H9 (cell line): ENCODE results near the gene SH3BP1. TPM values are rescaled to one million over a fixed set of nuclear protein-coding genes. Genes with fewer than 3 reads are reported as not detected.

Source experiments
- DNase-seq: peaks from one replicate; pipeline ENCODE4 v3.0.0-alpha.2; 2017
- H2AFZ ChIP-seq: one replicate; pipeline ENCODE4 v1.6.1; 2013; ENCODE audit warnings: mild to moderate bottlenecking, low read length, control low read depth, moderate library complexity
- H2AK5ac ChIP-seq: 2 replicates; pipeline ENCODE4 v1.6.1; 2013; ENCODE audit warnings: low read length, control low read depth, mixed read lengths; ENCODE audit not compliant: insufficient read length
- H2BK120ac ChIP-seq: one replicate; pipeline ENCODE4 v1.6.1; 2013; ENCODE audit warnings: low read depth, mild to moderate bottlenecking, low read length, control low read depth, inconsistent platforms; ENCODE audit not compliant: poor library complexity, severe bottlenecking
- H2BK12ac ChIP-seq: 2 replicates; pipeline ENCODE4 v1.6.1; 2013; ENCODE audit warnings: low read length, control low read depth, mixed read lengths, low read depth; ENCODE audit not compliant: insufficient read length
- H2BK15ac ChIP-seq: 2 replicates; pipeline ENCODE4 v1.6.1; 2013; ENCODE audit warnings: low read depth, low read length, control low read depth
- H2BK20ac ChIP-seq: one replicate; pipeline ENCODE4 v1.6.1; 2013; ENCODE audit warnings: low read depth, mild to moderate bottlenecking, low read length, control low read depth, inconsistent platforms; ENCODE audit not compliant: poor library complexity, severe bottlenecking
- H2BK5ac ChIP-seq: 2 replicates; pipeline ENCODE4 v1.6.1; 2013; ENCODE audit warnings: low read length, control low read depth, mixed read lengths; ENCODE audit not compliant: insufficient read length
- H3K14ac ChIP-seq: 2 replicates; pipeline ENCODE4 v1.6.1; 2013; ENCODE audit warnings: low read length, control low read depth; ENCODE audit not compliant: insufficient read depth
- H3K18ac ChIP-seq: 2 replicates; pipeline ENCODE4 v1.6.1; 2013; ENCODE audit warnings: low read depth, mild to moderate bottlenecking, mixed read lengths, low read length, control low read depth; ENCODE audit not compliant: insufficient read length
- H3K23ac ChIP-seq: 2 replicates; pipeline ENCODE4 v1.6.1; 2013; ENCODE audit warnings: low read length, control low read depth, mixed read lengths, low read depth; ENCODE audit not compliant: insufficient read length
- H3K23me2 ChIP-seq: 2 replicates; pipeline ENCODE4 v1.6.1; 2013; ENCODE audit warnings: low read depth, mild to moderate bottlenecking, mixed read lengths, low read length, control low read depth; ENCODE audit not compliant: insufficient read length, poor library complexity, severe bottlenecking
- H3K27ac ChIP-seq: 2 replicates; pipeline ENCODE4 v1.5.1; 2013; ENCODE audit warnings: low read length, control low read depth, mixed read lengths, low read depth; ENCODE audit not compliant: insufficient read length
- H3K27me3 ChIP-seq: 2 replicates; pipeline ENCODE4 v1.6.1; 2013; ENCODE audit warnings: low read length, control low read depth, inconsistent platforms; ENCODE audit not compliant: insufficient read depth
- H3K4ac ChIP-seq: 2 replicates; pipeline ENCODE4 v1.6.1; 2013; ENCODE audit warnings: low read depth, mild to moderate bottlenecking, control low read depth, inconsistent platforms, low read length, moderate library complexity
- H3K4me1 ChIP-seq: 2 replicates; pipeline ENCODE4 v1.6.1; 2013; ENCODE audit warnings: low read length, control low read depth, inconsistent platforms; ENCODE audit not compliant: insufficient read depth
- H3K4me2 ChIP-seq: 2 replicates; pipeline ENCODE4 v1.6.1; 2013; ENCODE audit warnings: low read length, control low read depth, mixed read lengths; ENCODE audit not compliant: insufficient read length, insufficient read depth
- H3K56ac ChIP-seq: 2 replicates; pipeline ENCODE4 v1.6.1; 2013; ENCODE audit warnings: low read depth, mild to moderate bottlenecking, mixed read lengths, low read length, control low read depth; ENCODE audit not compliant: insufficient read length
- H3K79me1 ChIP-seq: 2 replicates; pipeline ENCODE4 v1.6.1; 2013; ENCODE audit warnings: low read depth, mild to moderate bottlenecking, moderate library complexity, low read length, control low read depth, inconsistent platforms; ENCODE audit not compliant: insufficient read depth, poor library complexity, severe bottlenecking
- H3K79me2 ChIP-seq: 2 replicates; pipeline ENCODE4 v1.6.1; 2013; ENCODE audit warnings: low read length, control low read depth, inconsistent platforms; ENCODE audit not compliant: insufficient read depth
- H3K9ac ChIP-seq: 2 replicates; pipeline ENCODE4 v1.6.1; 2013; ENCODE audit warnings: low read length, control low read depth, mixed read lengths; ENCODE audit not compliant: insufficient read length; ENCODE audit errors: extremely low read depth
- H3K9me3 ChIP-seq: one replicate; pipeline ENCODE4 v1.6.1; 2013; ENCODE audit warnings: low read depth, low read length, inconsistent platforms; ENCODE audit not compliant: control insufficient read depth
- H3T11ph ChIP-seq: one replicate; pipeline ENCODE4 v1.6.1; 2013; ENCODE audit warnings: mild to moderate bottlenecking, low read length, control low read depth, inconsistent platforms
- H4K20me1 ChIP-seq: one replicate; pipeline ENCODE4 v1.6.1; 2013; ENCODE audit not compliant: control insufficient read depth, insufficient read length, insufficient read depth
- H4K5ac ChIP-seq: 2 replicates; pipeline ENCODE4 v1.6.1; 2013; ENCODE audit warnings: low read depth, mild to moderate bottlenecking, mixed read lengths, low read length, control low read depth; ENCODE audit not compliant: insufficient read length
- H4K8ac ChIP-seq: replicated peaks from 2 replicates; pipeline ENCODE4 v1.6.1; 2013; ENCODE audit warnings: low read length, control low read depth, mixed read lengths, low read depth; ENCODE audit not compliant: insufficient read length
- H4K91ac ChIP-seq: 2 replicates; pipeline ENCODE4 v1.6.1; 2013; ENCODE audit warnings: low read depth, mild to moderate bottlenecking, moderate library complexity, mixed read lengths, low read length, control low read depth; ENCODE audit not compliant: insufficient read length
- H3K27ac Mint-ChIP-seq, 3 experiments: 2 replicates in 2 of 3; 3 replicates in 1 of 3; pipeline ENCODE4 v1.8.0; 2020 to 2021; ENCODE audit warnings: mixed read lengths in 3 of 3, mild to moderate bottlenecking in 1 of 3, moderate library complexity in 1 of 3
- H3K27me3 Mint-ChIP-seq: 2 replicates; pipeline ENCODE4 v1.8.0; 2021; ENCODE audit warnings: low read depth, mild to moderate bottlenecking, moderate library complexity, mixed read lengths
- H3K36me3 Mint-ChIP-seq, 3 experiments: 2 replicates in 2 of 3; 3 replicates in 1 of 3; pipeline ENCODE4 v1.8.0; 2020 to 2021; ENCODE audit warnings: low read depth in 3 of 3, mixed read lengths in 3 of 3; ENCODE audit not compliant: insufficient read depth in 1 of 3
- H3K4me1 Mint-ChIP-seq, 2 experiments: 2 replicates each; pipeline ENCODE4 v1.8.0; 2020; ENCODE audit warnings: mixed read lengths in 2 of 2
- H3K4me3 Mint-ChIP-seq, 2 experiments: 2 replicates in 1 of 2; 3 replicates in 1 of 2; pipeline ENCODE4 v1.8.0; 2020 to 2021; ENCODE audit warnings: mild to moderate bottlenecking in 2 of 2, mixed read lengths in 2 of 2, moderate library complexity in 1 of 2
- H3K9me3 Mint-ChIP-seq, 2 experiments: 2 replicates in 1 of 2; 3 replicates in 1 of 2; pipeline ENCODE4 v1.8.0; 2020; ENCODE audit warnings: mild to moderate bottlenecking in 2 of 2, mixed read lengths in 2 of 2, moderate library complexity in 1 of 2
- CTCF ChIP-seq: fragments of 200-600 bp; sonication (generic); conservative IDR thresholded peaks from 3 replicates; pipeline ENCODE4 v1.8.0; 2021; ENCODE audit warnings: antibody characterized with exemption, mild to moderate bottlenecking
- WGBS: extraction: QIAGEN DNeasy Blood & Tissue Kit; methylation state at CpG from one replicate; pipeline ENCODE4 v1.1.7; 2013; ENCODE audit warnings: missing lambda C conversion rate, low lambda C conversion rate, mixed read lengths; ENCODE audit not compliant: insufficient read length; ENCODE audit errors: extremely low coverage; 5-methylcytosine and 5-hydroxymethylcytosine counted together
- total RNA-seq: library from RNA; stranded (reverse); gene quantifications from 2 replicates; pipeline ENCODE4 v1.2.1, GENCODE V29; 2021

SH3BP1 gene
- total RNA-seq, 1 experiment from 2014 or later, result 33.6 TPM

- no peak overlapping the region for H3K4me3 Mint-ChIP-seq
- Histone ChIP-seq H3K23ac (no peak overlapping the region), H4K8ac (no peak overlapping the region), H2BK5ac (no peak overlapping the region), H3K23me2 (peaks cover 5% of the 10 kb centered on the region), H3K18ac (no peak overlapping the region), H3K9me3 (no peaks in the 10 kb centered on the region), H3K56ac (no peak overlapping the region), H4K5ac (no peak overlapping the region), H2BK20ac (no peak overlapping the region), H3K27me3 (no peaks in the 10 kb centered on the region), H2BK12ac (no peak overlapping the region), H3K79me1 (no peaks in the 10 kb centered on the region), H3K4me2 (no peak overlapping the region), H4K91ac (no peak overlapping the region), H3K4me1 (peaks cover 5% of the 10 kb centered on the region; the same call in 1 of the 2 replicates), H4K20me1 (no peaks in the 10 kb centered on the region), H3T11ph (no peak overlapping the region), H2AK5ac (no peak overlapping the region), H3K14ac (no peak overlapping the region), H2BK120ac (no peak overlapping the region), H3K27ac (no peak overlapping the region), H3K9ac (no peak overlapping the region), H2AFZ (no peak overlapping the region), H2BK15ac (no peak overlapping the region; the same call in 1 of the 2 replicates), H3K4ac (no peak overlapping the region), H3K79me2 (no peaks in the 10 kb centered on the region)
- H3K9me3 Mint-ChIP-seq, result no peaks in the 10 kb centered on the region
- H3K27me3 Mint-ChIP-seq, result no peaks in the 10 kb centered on the region; the same call in 1 of the 2 replicates
- H3K4me1 Mint-ChIP-seq, result peaks cover 31 to 37% of the 10 kb centered on the region in 2 experiments
- H3K36me3 Mint-ChIP-seq, result peaks cover 0 to 12% (median 8%) of the 10 kb centered on the region in 3 experiments; a peak in 5 of 7 replicates
- H3K27ac Mint-ChIP-seq, result peak overlapping the region in 2 of 3 experiments; percentile 42 to 92; a peak in 5 of 7 replicates
- WGBS, result no CpG with 5 or more reads among the region's 8 CpGs
- no peak for DNase-seq
- no peak; the same call in 2 of the 3 replicates for TF ChIP-seq CTCF
These were observed 5.0 kb upstream of the SH3BP1 start for GRCh38 chr22:37634417-37634924.
